Glomerular visceral epithelial cell (primary cell): ENCODE results near the gene FOS.
"Not testable (repeated sequence)": the region's sequence is repeated elsewhere in the genome, so short reads cannot be mapped to it uniquely, and the experiment has no call there.

Experiments used
- DNase-seq: peaks from one replicate; pipeline ENCODE4 v3.0.0-alpha.2; 2016; ENCODE audit errors: extremely low spot score

The FOS gene

GRCh38 chr14:75294649-75295033, 16.0 kb downstream of the FOS start:
- no peak for DNase-seq

DNA sequence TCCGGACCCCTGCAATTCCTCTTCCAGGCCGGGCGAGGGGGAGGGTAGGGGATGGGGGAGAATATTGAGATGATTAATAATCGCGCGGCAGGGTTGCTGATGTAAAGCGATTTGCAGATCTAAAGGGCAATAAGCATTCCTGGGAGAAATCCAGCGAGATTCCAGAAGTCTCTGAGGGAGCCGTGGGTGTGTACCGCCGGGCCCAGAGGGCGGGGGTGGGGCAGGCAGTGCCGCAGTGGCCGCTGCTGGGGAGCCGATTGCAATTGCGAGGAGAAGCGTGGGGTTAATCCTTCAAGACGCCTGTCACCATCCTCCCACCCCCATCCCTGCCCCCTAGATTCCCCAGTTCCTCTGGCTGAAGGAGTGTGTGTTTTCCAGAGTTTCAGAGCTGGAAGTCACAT, 16.4 kb downstream of the FOS start:
- DNase-seq = peak; percentile 62

DNA sequence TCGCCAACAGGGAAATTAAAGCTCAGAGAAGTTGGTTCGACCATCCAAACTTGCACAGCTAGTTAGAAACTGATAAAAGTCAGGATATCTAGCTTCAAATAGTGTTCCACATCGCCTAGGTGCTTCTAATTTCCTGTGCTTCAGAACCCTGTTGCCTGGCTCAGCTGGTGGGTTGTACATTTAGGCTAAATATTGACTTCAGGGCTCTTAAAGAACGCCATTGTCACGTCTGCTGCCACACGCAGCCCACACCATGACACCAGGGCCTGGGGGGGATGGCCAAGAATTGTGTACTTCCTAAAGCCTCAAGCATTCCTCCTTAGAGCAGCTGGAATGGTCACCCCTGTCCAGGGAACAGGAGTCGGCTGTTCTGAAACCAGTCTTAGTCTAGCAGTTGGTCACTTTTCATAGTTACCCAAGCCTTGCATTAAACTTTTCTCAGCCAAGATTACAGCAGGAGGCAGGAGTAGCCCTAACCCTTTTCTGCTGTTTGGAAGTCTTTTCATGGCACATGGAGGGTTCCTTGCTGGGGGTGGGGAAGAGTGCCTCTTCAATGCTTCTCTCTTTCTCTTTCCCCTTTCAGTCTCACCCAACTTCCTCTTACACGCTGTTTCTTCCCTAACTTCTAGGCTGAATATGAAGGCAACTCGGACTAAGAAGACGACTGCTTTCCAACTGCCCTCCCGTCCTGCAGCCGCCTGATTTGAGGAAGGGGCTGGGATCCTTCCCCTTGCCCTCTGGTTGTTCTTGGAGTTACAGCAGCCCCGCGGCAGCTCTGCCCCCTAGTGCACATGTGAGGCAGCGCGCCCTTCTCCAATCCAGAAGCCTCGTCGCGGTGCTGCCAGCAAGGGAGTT, 17.1 kb downstream of the FOS start:
- DNase-seq = peak; percentile 69

GRCh38 chr14:75297411-75298040, 18.9 kb downstream of the FOS start:
- DNase-seq = no peak

- DNase-seq = no peak
Measured at GRCh38 chr14:75298187-75298965, 19.7 kb downstream of the FOS start.

DNA sequence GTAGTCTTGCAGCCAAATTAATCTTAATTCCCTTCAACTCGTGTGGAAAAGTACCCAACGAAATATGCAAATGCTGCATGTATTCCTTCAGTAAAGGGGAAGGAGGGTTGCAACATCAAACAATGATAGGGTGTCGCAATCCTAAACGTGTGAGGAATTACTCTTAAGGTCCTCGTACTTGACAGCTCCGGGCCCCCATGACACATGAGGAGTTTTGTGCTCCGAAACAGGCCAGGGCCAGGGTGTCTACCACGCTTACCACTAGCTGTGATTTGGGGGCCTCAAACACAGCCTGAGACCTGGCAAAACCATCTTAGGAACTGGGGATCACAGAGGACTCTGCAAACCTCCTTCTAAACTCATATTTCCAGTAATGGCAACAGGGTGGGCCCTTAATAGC, 20.4 kb downstream of the FOS start:
- DNase-seq = no peak

DNA sequence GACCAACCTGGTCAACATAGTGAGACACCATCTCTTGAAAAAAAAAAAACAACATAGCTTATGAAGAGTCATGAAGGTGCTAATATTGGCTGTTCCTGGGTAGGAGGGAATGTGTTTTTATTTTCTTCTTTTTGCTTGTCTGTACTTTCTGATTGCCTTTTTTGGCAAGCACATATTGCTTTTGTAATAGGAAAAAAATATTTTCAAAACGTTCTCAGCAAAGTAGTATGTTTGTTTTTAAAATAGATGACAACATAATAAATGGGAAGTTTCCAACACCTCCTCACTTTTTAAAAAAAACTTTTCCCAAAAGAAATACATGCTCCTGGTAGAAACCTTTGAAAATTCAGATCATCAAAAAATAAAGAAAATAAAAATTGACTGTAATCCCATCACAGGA, 20.9 kb downstream of the FOS start:
- no peak for DNase-seq

DNA sequence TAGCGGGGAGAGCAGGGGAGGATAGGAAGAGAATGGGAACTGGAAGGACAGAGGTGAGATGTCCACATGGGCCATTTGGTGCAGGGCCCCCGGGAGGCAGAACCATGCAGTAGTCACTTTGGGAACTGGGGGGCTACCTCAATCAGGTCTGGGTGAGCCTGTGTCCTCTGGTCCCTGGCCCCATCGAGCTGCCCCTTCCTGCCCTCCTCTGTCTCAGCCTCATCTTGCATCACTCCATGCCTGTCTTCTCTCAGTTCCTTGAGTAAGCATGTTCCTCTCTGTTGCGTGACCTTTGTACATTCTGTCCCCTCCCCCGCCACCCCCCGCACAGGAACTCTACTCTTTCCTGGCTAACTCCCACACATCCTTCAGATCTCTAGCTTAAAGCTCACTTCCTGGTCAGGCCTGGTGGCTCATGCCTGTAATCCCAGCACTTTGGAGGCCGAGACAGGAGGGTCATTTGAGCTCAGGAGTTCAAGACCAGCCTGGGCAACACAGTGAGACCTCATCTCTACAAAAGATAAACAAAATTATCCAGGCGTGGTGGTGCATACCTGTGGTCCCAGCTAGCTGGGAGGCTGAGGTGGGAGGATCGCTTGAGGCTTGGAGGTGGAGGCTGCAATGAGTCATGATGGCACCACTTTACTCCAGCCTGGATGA, 23.2 kb downstream of the FOS start:
- DNase-seq = peak; percentile 20

DNA sequence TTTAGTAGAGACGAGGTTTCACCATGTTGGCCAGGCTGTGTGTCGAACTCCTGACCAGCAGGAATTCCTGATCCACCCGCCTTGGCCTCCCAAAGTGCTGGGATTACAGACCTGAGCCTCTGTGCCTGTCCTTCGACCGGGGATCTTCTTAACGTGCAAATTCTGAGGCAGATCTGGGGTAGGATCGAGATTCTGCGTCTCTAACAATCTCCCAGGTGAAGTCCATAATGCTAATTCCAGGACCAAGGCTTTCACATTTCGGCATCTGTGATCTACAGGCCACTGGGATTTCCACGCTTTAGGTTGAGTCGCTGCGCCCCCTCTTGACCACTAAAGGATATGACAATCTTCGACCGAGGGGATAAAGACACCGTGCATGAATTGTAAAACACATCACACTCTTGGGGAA, 24.8 kb downstream of the FOS start:
- peak; percentile 73 for DNase-seq

- not testable (repeated sequence) for DNase-seq
Measured at GRCh38 chr14:75306410-75306809, 27.8 kb downstream of the FOS start.

- DNase-seq = no peak
Measured at GRCh38 chr14:75306927-75307699, 28.5 kb downstream of the FOS start.

DNA sequence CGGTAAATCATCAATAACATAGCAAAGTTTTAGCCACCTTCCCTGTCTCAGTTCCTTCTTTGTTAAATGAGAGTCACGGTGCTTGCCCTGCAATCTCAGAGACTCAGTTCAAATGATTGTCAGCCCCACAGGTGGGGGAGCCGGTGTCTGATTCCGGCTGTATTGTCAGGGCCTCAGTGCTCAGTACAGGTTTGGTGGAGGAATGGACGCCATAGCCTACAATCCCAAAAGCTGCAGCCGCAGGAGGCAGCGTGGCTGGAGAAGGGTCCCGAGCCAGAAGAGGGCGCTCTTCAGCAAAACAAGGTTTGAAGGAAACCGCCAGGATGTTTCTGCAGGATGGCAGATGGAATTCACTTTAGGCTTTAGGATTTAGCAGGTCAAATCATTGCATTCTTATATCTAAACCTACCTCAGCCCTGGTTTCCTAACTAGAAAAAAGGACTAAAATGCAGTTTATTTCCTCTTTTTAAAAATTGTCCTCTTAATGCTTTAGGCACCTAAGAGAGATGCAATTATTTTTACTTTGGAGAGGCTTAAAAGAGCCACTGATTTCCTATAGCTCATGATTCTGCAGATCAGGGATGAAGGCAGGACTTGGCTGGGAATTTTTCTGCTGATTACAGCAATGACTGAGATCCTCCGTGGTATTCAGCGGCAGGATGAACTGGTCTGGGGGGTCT, 29.2 kb downstream of the FOS start:
- peak; percentile 77 for DNase-seq

DNA sequence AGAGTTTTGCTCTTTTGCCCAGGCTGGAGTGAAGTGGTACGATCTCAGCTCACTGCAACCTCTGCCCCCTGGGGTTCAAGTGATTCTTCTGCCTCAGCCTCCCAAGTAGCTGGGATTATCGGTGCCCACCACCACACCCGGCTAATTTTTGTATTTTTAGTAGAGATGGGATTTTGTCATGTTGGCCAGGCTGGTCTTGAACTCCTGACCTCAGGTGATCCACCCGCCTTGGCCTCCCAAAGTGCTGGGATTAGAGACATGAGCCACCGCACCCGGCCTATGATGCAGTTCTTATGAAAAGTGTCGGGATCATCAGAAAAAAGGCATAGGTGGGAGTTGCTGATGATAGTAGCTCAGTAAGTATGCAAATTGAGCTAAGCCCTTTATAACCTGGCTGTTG, 30.4 kb downstream of the FOS start:
- not testable (repeated sequence) for DNase-seq

GRCh38 chr14:75309561-75309960, 30.9 kb downstream of the FOS start:
- not testable (repeated sequence) for DNase-seq

DNA sequence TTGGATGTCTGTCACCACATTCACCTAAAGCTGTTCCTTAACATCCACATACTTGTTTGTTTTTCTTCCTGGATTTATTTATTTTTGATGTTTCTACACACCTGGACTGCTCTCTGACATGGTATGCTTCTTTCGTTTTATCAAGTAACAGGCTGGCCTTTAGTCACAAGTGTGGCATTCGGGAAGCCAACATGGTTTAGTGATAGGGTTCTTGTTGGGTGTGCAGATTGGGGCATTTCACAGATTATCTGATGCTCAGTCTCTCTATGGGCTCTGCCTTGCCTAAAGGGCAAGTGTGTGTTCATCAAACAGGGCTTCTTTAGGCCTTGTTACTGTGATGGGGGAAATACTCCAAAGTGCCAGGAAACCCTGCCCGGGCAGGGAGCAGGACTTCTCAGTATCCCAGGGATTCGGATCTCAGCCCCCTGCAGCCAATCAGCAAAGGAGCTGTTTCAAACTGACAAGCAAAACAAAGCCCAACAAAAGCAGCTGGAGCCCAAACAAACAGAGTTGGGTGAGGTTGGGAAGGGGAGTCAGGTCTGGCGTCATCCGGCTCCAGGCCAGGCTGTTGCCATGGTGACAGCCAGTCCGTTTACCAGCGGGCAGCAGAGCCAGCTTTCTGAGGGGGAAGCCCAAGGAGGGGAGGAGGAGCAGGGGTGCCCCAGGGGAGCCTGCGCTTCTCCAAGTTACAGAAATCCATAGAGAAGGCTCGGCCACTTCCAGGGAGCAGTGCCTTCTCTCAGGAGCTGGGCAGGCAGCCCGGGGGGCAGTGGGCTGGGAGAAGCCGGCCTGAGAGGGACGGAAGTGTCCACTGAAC, 31.9 kb downstream of the FOS start:
- DNase-seq = peak; percentile 39

- no peak for DNase-seq
Measured at GRCh38 chr14:75311356-75311755, 32.7 kb downstream of the FOS start.

DNA sequence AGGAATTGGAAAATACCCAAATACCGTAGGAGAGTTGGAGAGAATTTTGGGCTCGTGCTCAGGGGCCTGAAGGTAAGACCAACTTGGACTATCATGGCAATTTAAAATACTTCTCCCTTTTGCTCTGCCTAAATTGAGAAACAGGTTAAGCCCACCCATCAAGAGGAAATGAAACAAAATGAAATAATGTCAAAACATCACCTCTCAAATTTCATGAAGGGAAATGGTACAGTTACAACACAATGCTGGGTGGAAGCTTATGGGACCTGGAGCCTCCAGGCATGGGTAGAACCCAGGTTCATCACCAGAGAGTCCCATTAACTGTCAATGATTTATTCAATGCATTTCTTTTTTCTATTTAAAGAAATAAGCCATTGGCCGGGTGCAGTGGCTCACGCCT, 33.7 kb downstream of the FOS start:
- no peak for DNase-seq

DNA sequence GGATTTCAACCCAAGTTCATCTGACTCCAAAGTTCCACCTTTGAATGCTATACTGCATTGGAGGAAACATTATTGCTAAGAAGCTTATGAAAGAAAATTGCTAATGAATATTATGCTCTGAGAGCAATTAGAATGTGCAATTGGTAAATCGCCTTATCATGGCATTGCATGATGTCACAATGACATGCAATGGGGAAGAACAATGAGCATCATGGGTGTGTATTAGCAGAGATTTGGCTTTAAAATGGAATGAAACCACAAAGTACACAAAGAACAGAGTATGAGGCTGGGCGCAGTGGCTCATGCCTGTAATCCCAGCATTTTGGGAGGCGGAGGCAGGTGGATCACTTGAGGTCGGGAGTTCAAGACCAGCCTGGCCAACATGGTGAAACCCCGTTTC, 34.7 kb downstream of the FOS start:
- DNase-seq = no peak

- no peak for DNase-seq
Measured at GRCh38 chr14:75315144-75315543, 36.5 kb downstream of the FOS start.

GRCh38 chr14:75317148-75317547, 38.5 kb downstream of the FOS start:
- no peak for DNase-seq
